Measurements from ENCODE around the gene RPL36A. TPM values are rescaled to one million over a fixed set of nuclear protein-coding genes. Genes with fewer than 3 reads are reported as not detected.
A peak's percentile ranks its signal among the peaks of the same experiment; 100 is the strongest.

RPL36A gene
- total and polyA plus RNA-seq, 9 of the 15 experiments (the other 6 are each of a cell fraction or from before 2014, with no cell fraction given) = 412 to 4,539 (median 3,209) TPM

GRCh38 chrX:101407748-101408531, 17.1 kb downstream of the RPL36A start, which contains the start of the genes GLA and HNRNPH2 (continued):
- TF ChIP-seq ZNF695 (CRISPR knock-in tag; IDR thresholded peaks at IDR 0.05) (no peak), NCOA4 (IDR thresholded peaks at IDR 0.05; ENCODE audit: partially characterized antibody) (no peak), ZNF449 (CRISPR knock-in tag; IDR thresholded peaks at IDR 0.05) (no peak), GATAD2A (IDR thresholded peaks at IDR 0.05) (no peak), EZH2 (IDR thresholded peaks at IDR 0.05; ENCODE audit: borderline replicate concordance, low read depth, low read length) (no peak), SIN3B (IDR thresholded peaks at IDR 0.05; ENCODE audit: low read depth) (peak; percentile 93)

- intact Hi-C loops (cut with micrococcal nuclease) (loop anchor here (2.0 to 5.0 kb wide), 3 partner anchors 18 to 148 kb away; partner anchors contain the start of genes RPL36A and TIMM8A), in situ Hi-C loops (cut with MboI) (no loop called here)
- no peaks in the 10 kb centered on the region for H3K9me1 ChIP-seq (ENCODE audit: control insufficient read depth, insufficient read depth, low read length)
- WGBS (ENCODE audit: insufficient coverage, low coverage, missing lambda C conversion rate) = 0% methylated on average over 8 of the region's 8 CpGs
- CTCF ChIA-PET (ENCODE audit: low intra/inter-chr PET ratio) = no interaction called here
- TSS peak; percentile 61 for BruUV-seq (replicated peaks)
- peaks cover 28% of the 10 kb centered on the region; the same call in 2 of the 3 replicates for H3K36me3 ChIP-seq (ENCODE audit: control insufficient read depth, insufficient read depth, low read length)
- peak overlapping the region; percentile 92 to 98 for H3K9ac ChIP-seq (ENCODE audit: insufficient read depth in 1 of 2, low read depth in 2 of 2, low read length in 2 of 2)
- ATAC-seq (peak; percentile 65), DNase-seq (ENCODE audit: extremely low read depth in 1 of 4, low spot score in 3 of 4) (peak in 1 of 4 experiments; percentile 18), FAIRE-seq (no peak)
- no peaks in the 10 kb centered on the region for H3K27me3 ChIP-seq (ENCODE audit: control insufficient read depth in 2 of 2, insufficient read depth in 2 of 2, low read length in 2 of 2)
- no peaks in the 10 kb centered on the region; a peak in 1 of 5 replicates for H3K4me1 ChIP-seq (replicated peaks in 1 of 2; ENCODE audit: control insufficient read depth in 2 of 2, insufficient read depth in 2 of 2, low read length in 2 of 2)
- H3K27ac ChIP-seq (ENCODE audit: extremely low read depth, low read depth, low read length) = peak overlapping the region; percentile 97
- no peaks in the 10 kb centered on the region for H3K9me3 ChIP-seq (replicated peaks; ENCODE audit: control insufficient read depth, insufficient read depth, low read depth, low read length)
- H4K20me1 ChIP-seq (replicated peaks; ENCODE audit: control insufficient read depth, insufficient read depth, low read length) = no peaks in the 10 kb centered on the region
- peak overlapping the region; percentile 90 for H2AFZ ChIP-seq (ENCODE audit: low read depth, low read length)
- H3K4me2 ChIP-seq (ENCODE audit: insufficient read depth, low read length) = peak overlapping the region; percentile 85; the same call in 1 of the 2 replicates
- POLR2A ChIA-PET = interaction anchor here (1.0 kb wide), 1 partner anchor 10 kb away, joined by 6 read pairs; no protein-coding TSS in a partner anchor
- peaks cover 72% of the 10 kb centered on the region for H3K79me2 ChIP-seq (ENCODE audit: control insufficient read depth, insufficient read depth, low read length)
- peak overlapping the region; percentile 71 for H3K4me3 ChIP-seq
- peak; percentile 19; the same call in 1 of the 2 replicates for TF ChIP-seq SUPT5H (IDR thresholded peaks at IDR 0.05)
- 0 out of 2 replicates have a peak, but pooled peaks have one; percentile 10 for TF ChIP-seq CBX1 (IDR thresholded peaks at IDR 0.05; ENCODE audit: low read depth)
- no peak for TF ChIP-seq PREB (CRISPR knock-in tag; IDR thresholded peaks at IDR 0.05)
- no peak for TF ChIP-seq MCM3 (IDR thresholded peaks at IDR 0.05)
- TF ChIP-seq ZBTB1 (CRISPR knock-in tag; IDR thresholded peaks at IDR 0.05; ENCODE audit: borderline replicate concordance, low read depth) = no peak
- 0 out of 2 replicates have a peak, but pooled peaks have one; percentile 63 for TF ChIP-seq NFRKB (IDR thresholded peaks at IDR 0.05; ENCODE audit: low read depth)
- TF ChIP-seq POLR2A (conservative IDR thresholded peaks at IDR 0.05) = peak; percentile 63
- TF ChIP-seq MAZ (CRISPR knock-in tag; conservative IDR thresholded peaks at IDR 0.05 in 1 of 2, IDR thresholded peaks at IDR 0.05 in 1 of 2) = 0 out of 4 replicates have a peak, but pooled peaks of 1 of the 2 experiments have one; percentile 15
- no peak for TF ChIP-seq MCM7 (IDR thresholded peaks at IDR 0.05)
- peak; percentile 51; the same call in 1 of the 2 replicates for TF ChIP-seq ZFX (CRISPR knock-in tag; IDR thresholded peaks at IDR 0.05)
- TF ChIP-seq DMBX1 (CRISPR knock-in tag; IDR thresholded peaks at IDR 0.05; ENCODE audit: borderline replicate concordance) = no peak
- peak; percentile 78; the same call in 1 of the 2 replicates for TF ChIP-seq GTF2E2 (tag; IDR thresholded peaks at IDR 0.05)
- TF ChIP-seq PHF8 (IDR thresholded peaks at IDR 0.05; ENCODE audit: borderline replicate concordance, low read length) = peak; percentile 12; the same call in 1 of the 2 replicates
These were observed 17.7 kb downstream of the RPL36A start for GRCh38 chrX:101408532-101408841.

Measured in K562 (cell line).